ENCODE measurements around the gene ADCY2.

ADCY2 gene

DNA sequence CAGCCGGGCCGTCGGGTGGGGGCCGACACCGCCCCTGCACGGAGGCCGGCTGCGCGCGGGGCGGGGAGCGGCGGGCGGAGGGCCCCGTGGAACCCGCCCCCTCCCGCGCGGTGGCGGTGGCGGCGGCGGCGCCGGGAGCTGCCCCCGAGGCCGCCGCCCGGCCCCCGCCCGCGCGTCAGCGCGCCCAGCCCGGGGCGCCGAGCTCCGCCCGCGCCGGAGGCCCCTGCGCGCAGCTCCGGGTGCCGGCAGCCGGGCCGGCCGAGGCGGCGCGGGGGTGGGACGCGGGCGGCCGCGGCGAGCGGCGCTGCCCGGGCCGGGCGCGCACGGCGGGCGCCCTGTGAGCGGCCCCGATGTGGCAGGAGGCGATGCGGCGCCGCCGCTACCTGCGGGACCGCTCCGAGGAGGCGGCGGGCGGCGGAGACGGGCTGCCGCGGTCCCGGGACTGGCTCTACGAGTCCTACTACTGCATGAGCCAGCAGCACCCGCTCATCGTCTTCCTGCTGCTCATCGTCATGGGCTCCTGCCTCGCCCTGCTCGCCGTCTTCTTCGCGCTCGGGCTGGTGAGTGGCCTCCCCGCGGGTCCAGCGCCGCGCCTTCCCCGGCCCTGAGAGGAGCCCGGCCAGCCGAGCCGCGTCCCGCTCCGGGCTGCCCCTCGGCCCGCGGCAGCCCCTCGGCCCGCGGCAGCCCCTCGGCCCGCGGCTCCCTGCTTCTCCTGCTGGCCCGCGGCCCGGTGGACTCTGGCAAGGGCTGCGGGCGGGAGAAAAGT lies at the start of gene ADCY2:
Gene ADCY2 (plus strand): TSS at position 192 of the 766 bp plus-strand sequence. CDS start 159 bp downstream, at position 351.
- Histone ChIP-seq H3K4me3 (replicated peaks; ENCODE audit: low read depth, low read length) (no peak within 1 kb of the TSS), H3K27me3 (replicated peaks; ENCODE audit: control insufficient read depth, insufficient read depth, low read length) (no peaks in the 10 kb centered on the region), H3K36me3 (ENCODE audit: control insufficient read depth, insufficient read depth, low read length) (no peaks in the 10 kb centered on the region)
- TF ChIP-seq, protein P1, sequence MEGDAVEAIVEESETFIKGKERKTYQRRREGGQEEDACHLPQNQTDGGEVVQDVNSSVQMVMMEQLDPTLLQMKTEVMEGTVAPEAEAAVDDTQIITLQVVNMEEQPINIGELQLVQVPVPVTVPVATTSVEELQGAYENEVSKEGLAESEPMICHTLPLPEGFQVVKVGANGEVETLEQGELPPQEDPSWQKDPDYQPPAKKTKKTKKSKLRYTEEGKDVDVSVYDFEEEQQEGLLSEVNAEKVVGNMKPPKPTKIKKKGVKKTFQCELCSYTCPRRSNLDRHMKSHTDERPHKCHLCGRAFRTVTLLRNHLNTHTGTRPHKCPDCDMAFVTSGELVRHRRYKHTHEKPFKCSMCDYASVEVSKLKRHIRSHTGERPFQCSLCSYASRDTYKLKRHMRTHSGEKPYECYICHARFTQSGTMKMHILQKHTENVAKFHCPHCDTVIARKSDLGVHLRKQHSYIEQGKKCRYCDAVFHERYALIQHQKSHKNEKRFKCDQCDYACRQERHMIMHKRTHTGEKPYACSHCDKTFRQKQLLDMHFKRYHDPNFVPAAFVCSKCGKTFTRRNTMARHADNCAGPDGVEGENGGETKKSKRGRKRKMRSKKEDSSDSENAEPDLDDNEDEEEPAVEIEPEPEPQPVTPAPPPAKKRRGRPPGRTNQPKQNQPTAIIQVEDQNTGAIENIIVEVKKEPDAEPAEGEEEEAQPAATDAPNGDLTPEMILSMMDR (IDR thresholded peaks at IDR 0.05; ENCODE audit: insufficient read depth, low read length, poor library complexity, severe bottlenecking): no peak
- no peak for DNase-seq (ENCODE audit: extremely low read depth, insufficient read length)

DNA sequence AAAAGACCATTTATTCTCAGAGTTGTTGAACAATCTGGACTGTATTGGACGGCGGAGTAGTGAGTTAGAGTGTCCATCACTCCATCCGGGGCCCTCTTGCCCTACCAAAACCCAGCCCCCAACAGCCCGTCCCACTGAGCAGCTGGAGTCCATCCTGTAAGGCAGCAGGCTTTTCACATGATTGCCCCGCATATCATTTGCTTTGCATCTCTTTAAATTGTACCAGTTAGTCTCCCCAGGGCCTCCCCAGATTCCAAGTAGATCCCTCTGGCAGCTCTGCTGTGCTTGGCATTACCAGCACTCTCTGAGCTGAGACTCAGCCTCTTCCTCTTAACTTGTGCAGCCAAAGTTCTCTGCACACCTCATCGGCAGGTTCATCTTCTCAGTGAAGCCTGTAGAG lies 48.6 kb upstream of the ADCY2 start:
- TF ChIP-seq, protein P1 (IDR thresholded peaks at IDR 0.05; ENCODE audit: insufficient read depth, low read length, poor library complexity, severe bottlenecking): no peak

DNA sequence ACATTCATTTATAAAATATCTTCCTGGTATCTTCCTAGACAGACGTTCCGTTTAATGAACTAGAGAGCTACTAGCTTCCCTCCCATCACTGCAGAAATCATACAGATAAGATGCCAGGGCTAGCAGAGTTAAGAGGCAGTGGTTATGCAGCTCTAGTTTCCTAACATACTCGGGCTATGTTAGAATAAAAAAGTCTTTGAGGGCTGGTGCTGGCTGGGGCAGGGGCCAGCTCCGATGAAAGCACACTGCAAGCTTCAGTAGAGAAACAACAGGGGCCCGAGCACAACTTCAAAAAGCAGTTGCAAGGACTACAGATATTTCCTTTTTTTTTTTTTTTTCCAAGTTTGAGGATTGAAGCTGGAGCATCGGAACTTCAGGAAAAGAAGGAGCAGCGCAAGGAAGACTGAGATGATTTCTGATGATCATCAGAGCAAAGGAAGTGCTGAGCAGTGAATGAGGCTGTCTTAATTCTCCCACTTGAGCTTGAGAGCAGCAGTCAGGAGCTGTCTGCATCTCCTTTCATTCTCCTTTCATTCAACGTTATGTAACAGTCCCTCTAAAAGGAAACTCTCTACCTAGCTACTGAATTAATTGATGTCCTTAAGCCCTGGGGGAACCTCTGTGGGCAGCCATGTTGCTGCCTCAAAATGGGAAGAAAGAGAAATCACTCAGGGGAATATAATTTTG lies 47.6 kb upstream of the ADCY2 start:
- no peak overlapping the region for H3K4me3 ChIP-seq (replicated peaks; ENCODE audit: low read depth, low read length)
- no peaks in the 10 kb centered on the region for H3K36me3 ChIP-seq (ENCODE audit: control insufficient read depth, insufficient read depth, low read length)
- no peak for DNase-seq (ENCODE audit: extremely low read depth, insufficient read length)
- TF ChIP-seq, protein P1 (IDR thresholded peaks at IDR 0.05; ENCODE audit: insufficient read depth, low read length, poor library complexity, severe bottlenecking): no peak
- no peaks in the 10 kb centered on the region for H3K27me3 ChIP-seq (replicated peaks; ENCODE audit: control insufficient read depth, insufficient read depth, low read length)

More for the DNA sequence above, 48.6 kb upstream of the ADCY2 start:
- no peaks in the 10 kb centered on the region for H3K36me3 ChIP-seq (ENCODE audit: control insufficient read depth, insufficient read depth, low read length)
- no peak overlapping the region for H3K4me3 ChIP-seq (replicated peaks; ENCODE audit: low read depth, low read length)
- no peak for DNase-seq (ENCODE audit: extremely low read depth, insufficient read length)
- no peaks in the 10 kb centered on the region for H3K27me3 ChIP-seq (replicated peaks; ENCODE audit: control insufficient read depth, insufficient read depth, low read length)

DNA sequence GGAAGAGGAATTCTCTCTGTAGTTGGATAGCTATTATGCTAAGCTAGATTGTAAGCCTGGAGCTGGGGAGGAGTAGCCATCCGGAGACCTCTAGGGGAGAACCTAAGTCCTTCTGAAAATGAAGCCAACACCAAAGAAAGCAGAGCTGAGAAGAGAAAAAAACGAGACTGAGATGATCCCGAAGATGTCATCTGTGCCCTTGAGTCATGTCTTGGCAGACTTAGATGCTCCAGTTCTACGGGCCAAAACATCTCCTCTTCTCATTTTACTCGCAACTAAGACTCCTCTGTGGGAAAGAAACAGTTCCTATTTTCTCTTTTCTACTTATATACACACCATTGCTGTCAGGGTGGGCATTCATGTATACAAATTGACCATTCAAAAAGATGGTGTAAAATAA lies 34.3 kb upstream of the ADCY2 start:
- no peak overlapping the region for H3K4me3 ChIP-seq (replicated peaks; ENCODE audit: low read depth, low read length)
- no peaks in the 10 kb centered on the region for H3K36me3 ChIP-seq (ENCODE audit: control insufficient read depth, insufficient read depth, low read length)
- TF ChIP-seq, protein P1 (IDR thresholded peaks at IDR 0.05; ENCODE audit: insufficient read depth, low read length, poor library complexity, severe bottlenecking): no peak

DNA sequence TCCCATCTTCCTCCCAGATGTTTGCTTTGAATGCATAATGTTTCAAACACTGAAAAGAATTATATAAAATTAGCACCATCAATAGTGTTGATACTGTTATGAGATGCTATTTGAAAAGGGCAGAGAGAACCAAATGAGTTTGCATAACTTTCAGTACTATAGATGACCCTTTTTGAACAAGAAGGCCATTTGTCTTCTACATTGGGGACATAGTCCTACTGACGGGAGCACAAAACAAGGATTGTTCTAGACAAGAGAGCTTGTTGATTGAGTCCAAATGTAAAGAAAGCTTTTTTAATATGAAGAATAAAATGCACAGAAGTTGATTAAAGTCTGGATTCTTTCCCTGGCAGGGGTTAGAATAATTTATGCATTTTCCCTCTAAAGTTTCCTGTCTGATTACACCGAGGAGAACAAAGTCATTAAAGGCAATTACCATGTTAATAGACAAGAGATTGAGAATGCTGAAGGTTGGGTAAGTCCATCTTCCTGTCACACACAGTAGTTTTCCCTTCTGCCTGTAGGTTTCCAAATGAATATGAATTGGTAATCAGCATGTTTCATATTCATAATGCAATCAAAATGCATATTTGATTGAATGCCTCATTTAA lies 32.8 kb upstream of the ADCY2 start:
- Histone ChIP-seq H3K4me3 (replicated peaks; ENCODE audit: low read depth, low read length) (no peak overlapping the region), H3K27me3 (replicated peaks; ENCODE audit: control insufficient read depth, insufficient read depth, low read length) (no peaks in the 10 kb centered on the region), H3K36me3 (ENCODE audit: control insufficient read depth, insufficient read depth, low read length) (no peaks in the 10 kb centered on the region)
- DNase-seq (ENCODE audit: extremely low read depth, insufficient read length): no peak
- TF ChIP-seq, protein P1 (IDR thresholded peaks at IDR 0.05; ENCODE audit: insufficient read depth, low read length, poor library complexity, severe bottlenecking): no peak

More for the DNA sequence above, 34.3 kb upstream of the ADCY2 start:
- no peak for DNase-seq (ENCODE audit: extremely low read depth, insufficient read length)
- H3K27me3 ChIP-seq (replicated peaks; ENCODE audit: control insufficient read depth, insufficient read depth, low read length): no peaks in the 10 kb centered on the region

Measured in GM06990 (cell line).